Retinal pigment epithelial cell (primary cell): ENCODE data around the gene TRPM3.

ENCODE experiments used
- DNase-seq: peaks from one replicate; pipeline ENCODE4 v3.0.0-alpha.2; 2010; ENCODE audit warnings: low read depth
- H3K4me3 ChIP-seq: 2 replicates; pipeline ENCODE4 v1.5.1; 2011; ENCODE audit warnings: mild to moderate bottlenecking, low read length, control low read depth, moderate library complexity
- TF ChIP-seq, protein P1 (sequence below): conservative IDR thresholded peaks from 2 replicates; pipeline ENCODE4 v1.5.1; 2011; ENCODE audit warnings: low read depth, low read length, control low read depth, inconsistent platforms

TRPM3 gene

DNA sequence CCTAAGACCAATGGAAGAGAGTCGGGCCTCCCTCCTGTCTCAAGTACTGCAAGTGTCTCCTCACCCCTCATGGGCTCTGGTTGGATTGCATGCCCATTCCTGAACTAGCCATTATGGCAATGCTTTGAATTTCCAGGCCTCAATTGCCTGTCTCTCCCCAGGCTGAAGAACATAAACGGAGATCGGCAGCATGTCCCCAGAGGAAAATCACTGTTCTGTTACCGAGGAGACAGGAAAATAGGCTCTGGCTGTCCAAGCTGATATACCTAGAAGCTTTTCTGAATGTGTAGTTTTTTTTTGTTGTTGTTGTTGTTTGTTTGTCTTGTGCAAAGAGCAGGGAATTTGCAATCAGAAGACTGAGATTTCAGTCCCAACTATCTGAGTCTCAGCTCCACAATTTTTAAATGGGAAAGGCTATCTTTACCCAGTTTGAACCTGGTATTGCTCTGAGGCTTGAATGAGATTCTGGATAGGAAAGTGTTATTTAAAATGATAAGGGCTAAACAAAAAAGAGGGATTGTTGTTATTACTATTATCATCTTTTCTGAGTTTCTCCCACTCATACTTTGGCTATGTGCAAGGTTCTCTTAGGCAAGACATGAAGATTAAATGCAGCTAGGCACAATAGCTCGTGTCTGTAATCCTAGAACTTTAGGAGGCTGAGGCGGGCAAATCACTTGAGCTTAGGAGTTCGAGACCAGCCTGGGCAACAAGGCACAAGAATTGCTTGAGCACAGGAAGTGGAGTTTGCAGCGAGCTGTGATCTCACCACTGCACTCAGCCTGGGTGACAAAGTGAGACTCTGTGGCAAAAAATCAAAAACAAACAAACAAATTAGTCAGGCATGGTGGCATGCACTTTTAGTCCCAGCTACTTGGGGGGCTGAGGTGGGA lies 629.7 kb downstream of the TRPM3 start:
- TF ChIP-seq, protein P1, sequence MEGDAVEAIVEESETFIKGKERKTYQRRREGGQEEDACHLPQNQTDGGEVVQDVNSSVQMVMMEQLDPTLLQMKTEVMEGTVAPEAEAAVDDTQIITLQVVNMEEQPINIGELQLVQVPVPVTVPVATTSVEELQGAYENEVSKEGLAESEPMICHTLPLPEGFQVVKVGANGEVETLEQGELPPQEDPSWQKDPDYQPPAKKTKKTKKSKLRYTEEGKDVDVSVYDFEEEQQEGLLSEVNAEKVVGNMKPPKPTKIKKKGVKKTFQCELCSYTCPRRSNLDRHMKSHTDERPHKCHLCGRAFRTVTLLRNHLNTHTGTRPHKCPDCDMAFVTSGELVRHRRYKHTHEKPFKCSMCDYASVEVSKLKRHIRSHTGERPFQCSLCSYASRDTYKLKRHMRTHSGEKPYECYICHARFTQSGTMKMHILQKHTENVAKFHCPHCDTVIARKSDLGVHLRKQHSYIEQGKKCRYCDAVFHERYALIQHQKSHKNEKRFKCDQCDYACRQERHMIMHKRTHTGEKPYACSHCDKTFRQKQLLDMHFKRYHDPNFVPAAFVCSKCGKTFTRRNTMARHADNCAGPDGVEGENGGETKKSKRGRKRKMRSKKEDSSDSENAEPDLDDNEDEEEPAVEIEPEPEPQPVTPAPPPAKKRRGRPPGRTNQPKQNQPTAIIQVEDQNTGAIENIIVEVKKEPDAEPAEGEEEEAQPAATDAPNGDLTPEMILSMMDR = no peak
- H3K4me3 ChIP-seq = no peak overlapping the region
- DNase-seq = no peak

GRCh38 chr9:70490478-70490877 lies 630.9 kb downstream of the TRPM3 start:
- H3K4me3 ChIP-seq = no peak overlapping the region
- TF ChIP-seq, protein P1 = no peak
- DNase-seq = no peak

GRCh38 chr9:70488793-70489105 lies 632.7 kb downstream of the TRPM3 start:
- no peak overlapping the region for H3K4me3 ChIP-seq
- no peak for DNase-seq
- TF ChIP-seq, protein P1 = no peak

DNA sequence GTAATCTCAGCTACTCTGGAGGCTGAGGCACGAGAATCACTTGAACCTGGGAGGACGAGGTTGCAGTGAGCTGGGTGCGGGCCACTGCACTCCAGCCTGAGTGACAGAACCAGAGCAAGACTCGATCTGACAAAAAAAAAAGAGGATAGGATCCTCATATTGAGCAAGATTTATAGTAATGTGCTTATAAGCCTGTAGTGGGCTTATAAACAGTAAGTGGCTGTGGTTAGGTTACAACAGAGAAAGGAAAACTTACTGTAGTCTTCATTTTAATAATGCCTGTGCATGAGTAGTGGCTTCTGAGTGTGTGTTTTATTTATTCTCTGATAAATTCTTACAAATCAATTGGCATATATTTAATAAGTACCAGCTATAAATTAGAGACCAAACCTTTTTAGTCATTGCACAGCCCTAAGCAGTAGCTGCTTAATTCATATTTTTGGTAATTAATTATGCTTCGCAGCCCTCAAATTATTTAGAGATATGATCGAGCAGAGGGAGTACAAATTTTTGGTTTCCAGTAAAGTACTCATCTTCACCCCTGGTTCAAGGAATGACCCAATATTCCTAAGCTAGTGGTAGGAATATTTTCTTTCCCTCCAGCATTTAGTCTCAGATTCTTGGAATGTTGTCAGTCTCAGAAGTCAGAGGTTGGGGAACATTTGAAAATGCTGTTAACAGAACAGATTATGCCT lies 633.2 kb downstream of the TRPM3 start:
- DNase-seq = no peak
- TF ChIP-seq, protein P1 = no peak

GRCh38 chr9:70486127-70486526 lies 635.3 kb downstream of the TRPM3 start:
- TF ChIP-seq, protein P1 = no peak
- no peak overlapping the region for H3K4me3 ChIP-seq
- no peak for DNase-seq

More for the DNA sequence above, 633.2 kb downstream of the TRPM3 start:
- H3K4me3 ChIP-seq = no peak overlapping the region

GRCh38 chr9:70485273-70485858 lies 636.1 kb downstream of the TRPM3 start:
- no peak overlapping the region for H3K4me3 ChIP-seq
- DNase-seq = no peak
- TF ChIP-seq, protein P1 = no peak
